ENCODE data around the gene TAPBP.

Gene TAPBP

DNA sequence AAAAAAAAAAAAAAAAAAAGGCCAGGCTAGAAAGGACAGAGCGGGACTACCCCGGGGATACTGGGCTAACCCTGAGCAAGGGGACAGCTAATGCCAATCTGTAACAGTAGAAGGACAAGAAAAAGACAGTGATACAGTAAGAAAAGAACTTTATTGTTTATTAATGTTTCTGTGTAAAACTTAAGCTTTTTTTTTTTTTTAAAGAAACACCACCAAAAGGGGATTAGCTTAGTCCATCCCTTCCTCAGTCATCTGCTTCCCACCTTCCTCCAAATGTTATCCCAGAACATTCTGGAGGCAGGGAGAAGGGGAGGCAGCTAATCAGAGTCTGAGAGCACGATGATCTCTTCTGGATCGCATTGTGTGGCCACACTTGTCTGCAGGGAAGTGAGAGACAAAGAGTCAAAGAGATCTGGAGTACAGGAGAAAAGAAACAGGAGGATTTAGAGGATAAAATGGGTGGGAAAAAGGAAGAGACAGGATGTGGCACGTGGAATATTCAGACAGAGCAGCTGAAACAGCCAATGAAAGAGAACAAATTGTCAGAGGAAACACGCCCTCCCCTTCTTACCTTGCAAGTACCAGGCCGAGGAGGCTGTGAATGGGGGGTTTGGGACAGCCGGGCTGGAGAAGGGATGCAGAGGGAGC is 4.7 kb upstream of the TAPBP start:
- no peak for DNase-seq

DNA sequence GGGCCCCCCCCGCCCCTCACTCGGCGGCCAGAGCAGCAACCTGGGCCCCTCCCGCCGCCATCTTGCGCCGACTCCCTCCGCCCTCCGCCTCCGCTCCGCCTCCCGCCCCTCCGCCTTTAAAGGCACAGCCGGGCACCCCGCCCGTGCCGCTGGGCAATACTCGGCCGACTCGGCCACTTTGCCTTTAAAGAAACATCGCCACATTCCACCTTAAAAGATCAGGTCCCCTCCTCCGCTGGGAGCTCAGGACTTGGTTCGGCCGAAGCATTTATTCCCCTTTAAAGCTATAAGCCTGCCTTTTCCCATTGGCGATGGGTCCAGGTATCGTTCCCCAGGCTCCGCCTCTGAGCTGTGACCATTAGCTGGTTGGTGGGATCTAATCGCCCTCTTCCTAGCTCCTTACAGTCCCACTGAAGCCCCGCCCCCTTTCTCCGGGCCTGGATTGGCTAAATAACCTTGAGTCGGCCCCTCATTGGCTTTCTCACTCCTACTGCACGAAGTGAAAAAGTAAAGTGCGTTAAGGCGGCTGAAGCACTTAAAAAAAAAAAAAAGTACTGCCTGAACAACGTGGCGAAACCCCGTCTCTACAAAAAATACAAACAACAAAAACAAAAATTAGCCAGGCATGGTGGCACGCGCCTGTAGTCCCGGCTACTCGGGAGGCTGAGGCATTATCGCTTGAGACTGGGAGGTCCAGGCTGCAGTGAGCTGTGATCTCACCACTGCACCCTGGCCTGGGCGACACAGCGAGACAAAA is 4.0 kb upstream of the TAPBP start, which contains the start of gene ZBTB22:
Gene ZBTB22 (minus strand): TSS at position 76 of the 757 bp plus-strand sequence. CDS start 828 bp downstream, outside the sequence.
- DNase-seq, result peak; percentile 98

DNA sequence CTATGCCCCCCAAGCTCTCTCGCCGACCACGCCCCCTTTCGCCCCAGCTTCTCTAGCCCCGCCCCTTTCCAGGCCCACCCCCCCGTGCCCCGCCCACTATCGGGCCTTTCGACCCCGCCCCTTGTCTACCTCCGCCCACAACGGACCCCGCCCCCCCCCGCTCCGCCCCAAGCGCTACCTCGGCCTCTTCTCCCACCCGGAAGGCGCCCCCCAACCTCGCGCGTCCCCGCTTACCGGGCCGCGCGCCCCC is 3.5 kb upstream of the TAPBP start:
- no peak for DNase-seq

DNA sequence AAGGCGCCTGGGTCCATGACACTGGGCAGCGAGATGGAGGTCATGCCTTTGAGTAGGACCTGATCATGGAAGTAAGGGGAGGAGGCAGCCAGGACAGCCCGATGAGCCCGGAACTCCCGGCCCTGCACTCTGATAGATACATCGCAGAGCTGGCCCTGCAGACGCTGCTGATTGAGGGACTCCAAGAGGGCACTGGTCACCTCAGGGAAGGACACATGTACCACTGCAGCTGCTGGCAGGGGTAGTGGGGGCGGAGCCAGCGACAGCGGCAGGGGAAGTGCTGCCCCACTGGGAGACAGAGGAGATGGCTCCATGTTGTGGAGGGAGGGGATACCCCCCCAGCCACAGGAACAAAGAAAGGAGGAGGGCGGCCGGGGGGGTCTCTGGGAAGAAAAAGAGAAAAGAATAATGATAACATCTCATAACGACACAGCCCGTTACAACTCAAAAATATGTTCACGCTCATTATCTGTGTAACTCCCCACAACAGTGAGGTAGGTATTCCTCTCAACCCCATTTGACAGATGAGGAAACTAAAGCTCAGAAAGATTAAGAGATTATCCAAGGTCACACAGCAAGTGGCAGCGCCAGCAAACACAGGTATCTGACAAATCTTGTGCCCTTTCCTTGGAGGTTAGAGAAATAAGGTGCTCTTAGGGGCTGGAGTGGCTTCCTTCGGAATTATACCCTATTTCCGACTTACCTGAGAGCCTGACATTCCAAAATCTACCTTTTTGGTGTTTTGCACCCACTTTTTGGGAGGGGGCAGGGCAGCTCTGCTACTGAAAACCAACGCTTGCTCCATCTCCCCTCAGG is 2.9 kb upstream of the TAPBP start:
- DNase-seq, result no peak

DNA sequence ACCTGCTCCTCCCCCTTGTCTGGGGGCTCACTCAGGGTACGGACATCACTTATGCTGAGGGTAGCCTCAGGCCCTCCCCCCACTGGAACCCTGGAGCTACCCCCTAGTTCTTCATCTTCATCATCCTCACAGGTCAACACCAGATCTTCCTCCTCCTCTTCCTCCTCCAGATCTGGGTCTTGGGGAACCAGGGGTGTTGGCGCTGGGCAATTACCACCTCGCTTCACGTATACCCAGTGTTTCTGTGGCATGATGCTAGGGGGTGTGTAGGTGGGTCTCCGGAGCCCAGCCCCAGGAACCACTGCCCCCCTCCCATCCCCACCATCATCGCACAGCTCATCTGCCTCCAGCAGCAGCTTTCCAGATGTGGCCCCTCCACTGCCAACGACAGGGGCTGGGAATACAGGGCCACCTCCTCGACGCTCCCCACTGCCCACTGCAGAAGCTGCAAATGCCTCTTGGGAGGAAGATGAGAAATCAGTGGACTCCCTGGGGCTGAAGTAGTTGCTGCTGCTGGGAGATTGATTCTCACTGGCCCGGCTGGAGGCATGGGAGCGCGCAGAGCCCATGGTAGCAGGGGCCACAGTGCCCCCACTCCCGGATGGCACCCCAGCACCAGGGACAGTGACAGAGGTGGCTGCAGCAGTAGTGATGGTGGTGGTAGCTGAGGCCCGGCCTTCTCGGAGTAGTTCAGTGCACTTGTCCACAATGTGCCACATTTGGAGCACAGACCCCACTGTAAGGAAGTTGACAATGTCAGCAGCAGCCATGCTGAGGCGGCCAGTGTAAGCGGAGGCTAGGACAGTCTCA is 2.1 kb upstream of the TAPBP start:
- no peak for DNase-seq

DNA sequence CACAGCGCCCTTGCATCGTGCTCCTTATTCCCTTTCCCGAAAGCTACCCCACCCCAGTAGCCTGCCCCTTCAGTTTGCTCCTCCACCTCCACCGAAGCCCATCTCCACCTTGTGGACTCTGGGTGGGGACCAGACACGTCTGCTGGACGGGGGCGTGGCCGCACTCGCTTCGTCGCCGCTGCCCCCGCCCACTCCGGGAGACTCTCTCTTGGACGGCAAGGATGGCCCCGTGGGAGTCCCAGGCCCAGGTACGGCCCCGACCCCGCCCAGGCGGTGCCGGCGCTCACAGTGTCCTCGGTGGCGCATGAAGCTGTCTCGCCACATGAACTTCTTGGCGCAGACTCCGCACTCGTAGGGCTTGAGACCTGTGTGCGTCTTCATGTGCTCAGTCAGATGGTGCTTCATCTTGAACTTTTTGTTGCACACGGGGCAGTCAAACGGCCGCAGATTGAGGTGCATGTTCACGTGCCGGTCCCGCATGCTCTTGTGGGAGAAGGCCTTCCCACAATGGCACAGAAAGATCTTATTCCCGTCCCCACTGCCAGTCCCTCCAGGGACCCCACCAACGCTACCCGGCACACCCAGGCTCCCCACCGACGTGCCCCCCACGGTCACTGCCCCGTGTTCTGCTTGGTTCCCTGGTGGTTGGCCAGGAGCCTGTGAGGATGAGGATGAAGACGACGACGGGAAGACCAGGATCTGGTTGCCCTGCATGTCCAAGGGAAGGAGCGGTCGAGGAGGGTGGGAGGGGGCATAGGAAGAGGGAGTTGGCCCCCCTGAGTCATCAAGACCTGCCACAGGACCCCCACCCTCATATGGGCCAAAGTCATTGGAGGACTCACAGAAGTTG is 1.3 kb upstream of the TAPBP start:
- DNase-seq, result peak; percentile 26

DNA sequence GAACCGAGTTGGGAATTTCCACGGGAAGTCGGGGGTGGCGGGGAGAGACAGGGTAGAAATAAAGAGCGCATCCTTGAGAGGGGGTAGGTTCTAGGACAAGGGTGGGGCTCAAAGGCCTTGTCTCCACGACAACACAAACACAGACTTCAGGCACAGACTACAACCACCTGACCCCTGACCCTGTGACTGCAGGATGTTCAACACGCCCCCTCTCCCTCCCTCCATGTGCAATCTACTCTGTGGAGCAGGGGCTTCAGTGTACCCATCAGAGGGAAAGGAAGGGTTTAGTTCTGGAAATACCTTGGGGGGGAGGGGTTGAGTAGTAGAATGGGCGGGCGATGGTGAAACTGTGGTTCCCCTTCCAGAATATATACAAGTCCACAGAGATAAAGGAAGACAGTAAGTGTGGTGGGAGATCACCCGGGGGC is 651 bp upstream of the TAPBP start:
- DNase-seq, result peak; percentile 68

DNA sequence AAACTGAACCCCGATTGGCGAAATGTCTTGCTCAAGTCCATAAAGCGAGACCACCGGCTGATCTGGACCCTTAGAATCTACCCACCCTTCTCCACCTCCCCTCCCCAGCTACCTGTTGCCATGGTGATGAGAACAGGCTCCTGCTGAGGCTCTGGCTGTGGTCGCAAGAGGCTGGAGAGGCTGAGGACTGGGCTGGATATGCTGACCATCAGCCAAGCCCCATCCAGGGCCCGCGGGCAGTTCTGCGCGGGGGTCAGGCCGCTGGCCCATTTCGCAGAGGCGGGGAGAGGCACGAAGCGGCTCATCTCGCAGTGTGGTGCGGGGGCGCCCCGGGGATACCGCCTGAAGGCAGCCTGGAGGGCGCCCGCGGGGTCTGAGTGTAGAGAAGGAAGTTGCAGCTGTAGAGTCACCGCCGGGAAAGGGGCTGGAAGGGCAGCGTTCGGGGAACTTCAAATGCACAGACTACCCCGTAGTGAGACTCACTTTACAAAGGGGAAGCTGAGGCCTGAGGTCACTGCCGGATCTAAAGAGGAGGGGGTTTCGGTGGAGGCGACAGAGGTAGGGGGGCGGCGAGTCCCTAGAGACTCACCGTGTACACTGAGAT is 671 bp downstream of the TAPBP start:
- DNase-seq, result peak; percentile 63

DNA sequence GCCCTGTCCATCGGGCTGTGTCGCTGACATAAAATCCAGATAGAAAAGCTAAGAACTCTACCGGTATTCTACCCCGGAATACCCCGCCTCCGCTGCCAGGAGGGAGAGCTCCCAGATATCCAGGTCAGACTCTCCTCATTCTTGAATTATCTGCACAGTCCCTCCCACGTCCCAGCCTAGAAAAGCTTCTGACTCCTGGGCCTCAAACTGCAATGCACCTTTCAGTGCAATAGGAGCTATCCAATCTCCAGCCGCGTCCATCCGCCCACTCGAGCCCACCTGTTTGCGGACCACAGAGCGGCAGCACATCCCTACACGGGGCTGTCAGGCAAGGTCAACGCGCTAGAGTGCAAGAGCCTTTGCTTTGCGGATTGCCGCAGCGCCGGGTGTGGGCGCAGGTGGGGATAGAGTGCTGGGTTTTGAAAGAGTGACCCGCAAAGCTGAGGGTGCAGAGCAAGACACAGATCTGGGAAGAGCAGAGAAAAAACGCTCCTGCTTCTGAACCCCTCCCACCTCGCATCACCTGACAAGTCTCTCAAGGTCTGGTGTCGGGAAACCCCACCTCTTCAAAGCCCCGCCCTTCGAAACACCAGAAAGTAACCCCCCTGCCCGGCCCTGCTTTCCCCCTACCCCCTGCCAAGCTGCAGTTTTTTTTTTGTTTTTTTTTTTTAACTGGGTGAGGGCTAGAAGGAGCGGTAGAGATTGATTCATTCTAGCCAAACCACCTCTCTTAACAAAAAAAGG is 1.3 kb downstream of the TAPBP start:
- DNase-seq, result peak; percentile 86

DNA sequence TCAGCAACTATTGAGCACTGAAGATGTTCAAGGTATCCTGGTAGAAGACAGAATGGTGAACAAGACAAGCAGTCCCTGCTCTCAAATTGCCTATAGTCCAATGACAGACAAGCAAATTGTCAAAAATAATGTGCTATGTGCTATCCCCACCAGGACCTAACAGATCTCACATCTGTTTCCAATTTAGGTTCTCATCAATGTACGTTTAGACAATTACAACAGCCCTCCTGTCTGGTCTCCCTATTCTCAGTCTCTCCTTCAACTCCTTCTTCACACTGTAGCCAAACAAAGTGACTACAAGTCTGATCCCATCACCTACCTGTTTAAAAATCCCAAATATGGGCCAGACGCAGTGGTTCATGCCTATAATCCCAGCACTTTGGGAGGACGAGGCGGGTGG is 7.5 kb downstream of the TAPBP start:
- DNase-seq, result no peak

DNA sequence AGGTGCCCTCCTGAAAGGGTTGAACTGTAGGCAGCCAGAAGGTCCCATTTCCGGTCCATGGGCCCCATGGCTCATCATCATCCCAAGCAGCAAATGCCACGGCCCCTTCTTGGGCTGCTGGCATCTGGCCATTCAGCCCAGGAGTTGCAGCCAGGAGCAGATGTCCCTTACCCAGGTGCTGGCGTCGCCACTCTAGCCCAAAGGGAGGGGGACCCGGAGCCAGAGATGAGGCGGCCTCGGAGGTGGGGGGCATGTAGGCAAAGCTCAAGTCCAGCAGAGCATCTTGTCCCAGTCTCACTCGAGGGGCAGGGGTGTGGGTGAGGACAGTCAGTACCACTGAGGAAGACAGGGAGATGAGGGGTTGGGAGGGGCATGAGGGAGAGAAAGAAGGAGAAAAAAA is 8.8 kb downstream of the TAPBP start:
- no peak for DNase-seq

DNA sequence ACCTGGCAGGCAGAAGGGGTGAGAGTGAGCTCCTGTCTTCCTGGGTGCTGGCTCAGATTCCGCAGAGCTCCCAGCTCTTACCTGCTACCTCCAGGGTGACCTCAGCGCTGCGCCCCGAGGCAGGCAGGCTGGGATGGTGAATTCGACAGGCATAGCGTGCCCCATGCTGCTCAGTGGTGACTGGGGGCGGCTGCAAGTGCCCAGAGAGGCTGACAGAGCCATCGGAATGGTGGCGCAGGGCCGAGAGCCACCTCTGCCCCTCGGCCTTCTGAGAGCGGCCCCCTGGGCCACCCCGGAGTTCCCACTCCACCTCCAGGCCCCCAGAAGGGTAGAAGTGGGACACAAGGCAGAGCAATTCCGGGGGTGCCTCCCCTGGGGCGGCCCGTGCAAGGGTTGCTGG is 9.7 kb downstream of the TAPBP start:
- no peak for DNase-seq

DNA sequence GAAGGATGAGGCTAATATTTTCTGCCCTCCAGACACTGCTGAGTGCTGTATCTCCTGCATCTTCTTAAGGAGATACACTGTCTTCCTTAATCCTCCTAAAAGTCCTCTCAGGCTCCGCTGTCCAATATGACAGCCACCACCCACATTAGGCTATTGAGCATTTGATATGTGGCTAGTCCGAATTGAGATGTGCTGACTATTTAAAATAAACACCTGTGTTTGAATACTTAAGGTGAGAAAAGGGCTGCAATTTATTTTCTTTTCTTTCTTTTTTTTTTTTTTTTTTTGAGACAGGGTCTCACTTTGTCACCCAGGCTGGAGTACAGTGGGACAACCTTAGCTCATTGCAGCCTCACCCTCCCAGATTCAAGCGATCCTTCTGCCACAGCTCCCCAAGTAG is 12.0 kb downstream of the TAPBP start:
- DNase-seq, result no peak

DNA sequence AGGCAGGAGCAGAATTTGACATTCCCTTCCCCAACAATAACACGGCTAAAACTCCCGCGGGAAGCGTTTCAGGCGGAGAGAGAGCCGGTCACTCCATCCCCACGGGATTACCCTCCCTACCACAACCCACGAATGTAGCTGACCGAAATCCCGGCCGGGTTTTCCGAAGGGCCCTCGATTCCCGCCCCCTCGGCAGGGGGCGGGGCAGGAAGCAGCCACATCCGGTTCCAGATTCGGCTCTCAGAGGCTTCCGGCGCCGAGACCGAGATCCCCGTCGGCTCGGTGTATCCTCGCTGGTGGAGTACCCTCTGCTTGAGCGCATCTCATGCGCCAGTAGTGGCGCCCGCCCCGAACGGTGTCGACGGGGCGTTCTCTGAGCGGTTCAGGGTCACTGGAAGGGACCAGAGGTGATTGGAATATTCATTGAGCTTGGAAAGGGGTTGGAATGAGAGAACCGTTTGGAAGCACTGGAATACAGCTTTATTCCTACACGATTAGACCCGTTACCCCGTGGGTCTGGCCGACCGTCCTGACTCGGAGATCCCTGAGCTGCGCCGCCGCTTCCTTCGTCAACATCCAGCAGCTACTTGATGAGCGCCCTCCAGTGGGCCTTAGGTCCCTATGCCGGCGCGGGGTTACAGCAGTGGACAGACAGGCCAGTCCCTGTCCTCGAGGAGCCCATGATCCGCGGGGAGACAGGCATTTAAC is 14.5 kb downstream of the TAPBP start:
- peak; percentile 96 for DNase-seq

DNA sequence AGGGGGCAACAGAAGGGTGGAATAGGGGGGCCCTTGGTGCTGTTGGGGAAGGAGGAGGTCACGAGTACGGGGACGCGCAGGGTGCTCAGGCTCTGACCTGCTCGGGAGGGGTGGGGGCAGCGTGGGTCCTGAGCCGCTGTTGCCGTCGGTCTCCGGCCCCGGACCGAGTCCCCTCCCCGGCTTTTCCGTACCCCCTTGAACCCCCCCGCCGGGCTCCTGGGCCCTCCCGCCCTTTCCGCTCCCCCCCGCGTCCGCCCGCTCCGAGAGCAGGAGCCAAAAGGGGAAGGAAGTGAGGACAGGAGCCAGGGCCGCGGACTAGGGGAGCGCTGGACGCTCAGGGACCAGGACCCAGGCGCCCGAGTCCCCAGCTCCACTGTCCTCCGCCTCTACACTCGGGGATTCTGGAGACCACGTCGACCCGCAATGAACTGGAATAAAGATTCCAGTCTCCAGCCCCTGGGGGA is 15.1 kb downstream of the TAPBP start, which contains the start of gene RGL2:
Gene RGL2 (minus strand): TSS at position 170 of the 464 bp plus-strand sequence. CDS start 332 bp downstream, outside the sequence.
- DNase-seq, result peak; percentile 58

DNA sequence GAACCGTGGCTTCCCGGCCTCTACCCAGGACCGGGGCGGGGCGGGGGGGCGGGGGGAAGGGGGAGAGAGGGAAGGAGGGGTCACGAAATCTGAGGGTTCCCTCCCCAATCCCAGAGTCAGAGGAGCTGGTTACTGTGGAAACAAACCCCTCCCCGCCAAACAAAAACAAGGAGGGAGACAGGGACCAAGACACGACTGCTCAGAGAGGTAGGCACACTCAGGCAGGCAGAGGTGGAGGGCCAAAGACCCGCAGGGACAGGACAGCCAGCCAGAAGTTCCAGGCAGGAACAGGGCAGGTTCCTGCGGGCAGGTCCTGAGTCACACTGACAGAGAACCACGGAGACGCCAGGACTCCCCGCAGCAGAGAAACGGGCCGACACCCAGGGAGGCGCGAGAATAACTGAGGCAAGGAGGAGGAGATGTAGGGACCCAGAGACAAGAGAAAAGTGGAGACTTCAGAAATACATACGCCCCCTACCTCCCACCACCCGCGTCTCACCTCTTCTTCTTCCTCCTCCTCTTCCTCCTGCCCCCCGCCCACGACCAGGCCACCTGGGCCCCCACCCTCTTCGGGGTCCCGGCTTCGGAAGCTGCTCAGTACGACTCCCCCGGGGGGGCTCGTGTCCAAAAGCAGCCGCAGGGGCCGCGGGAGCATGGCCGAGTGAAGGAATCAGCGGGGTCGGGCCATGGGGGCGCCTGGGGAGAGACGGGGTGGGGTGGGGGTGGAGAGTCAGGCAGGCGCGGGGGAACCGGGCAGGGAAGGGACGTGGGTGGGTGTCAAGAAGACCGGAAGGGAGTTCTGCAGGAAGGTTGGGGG is 15.7 kb downstream of the TAPBP start:
- DNase-seq, result peak; percentile 78

DNA sequence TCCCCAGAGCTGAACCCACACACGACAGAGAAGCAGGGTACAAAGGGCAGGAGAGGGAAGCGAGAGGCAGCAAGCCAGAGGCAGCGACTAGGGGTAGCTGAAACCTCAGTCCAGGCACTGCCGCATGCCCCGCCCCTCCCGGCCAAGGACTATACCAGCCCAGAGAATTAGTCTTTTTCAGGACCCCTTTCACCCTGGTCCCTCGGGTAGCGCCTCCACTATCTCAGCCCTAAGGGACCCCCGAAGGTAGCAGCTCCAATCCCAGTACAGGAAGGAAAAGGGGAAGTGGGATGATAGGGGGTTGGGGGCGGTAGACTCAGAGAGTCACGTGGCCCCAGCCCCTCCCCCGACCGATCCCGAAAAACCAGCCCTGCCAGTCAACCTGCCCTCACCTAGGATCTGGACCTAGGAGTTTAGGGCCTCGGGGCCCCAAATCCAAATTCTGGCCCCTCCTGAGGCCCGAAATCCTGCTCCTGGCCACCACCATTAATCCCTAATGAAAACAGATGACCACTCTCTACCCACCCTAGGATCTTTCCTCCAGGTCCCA is 16.4 kb downstream of the TAPBP start:
- no peak for DNase-seq

DNA sequence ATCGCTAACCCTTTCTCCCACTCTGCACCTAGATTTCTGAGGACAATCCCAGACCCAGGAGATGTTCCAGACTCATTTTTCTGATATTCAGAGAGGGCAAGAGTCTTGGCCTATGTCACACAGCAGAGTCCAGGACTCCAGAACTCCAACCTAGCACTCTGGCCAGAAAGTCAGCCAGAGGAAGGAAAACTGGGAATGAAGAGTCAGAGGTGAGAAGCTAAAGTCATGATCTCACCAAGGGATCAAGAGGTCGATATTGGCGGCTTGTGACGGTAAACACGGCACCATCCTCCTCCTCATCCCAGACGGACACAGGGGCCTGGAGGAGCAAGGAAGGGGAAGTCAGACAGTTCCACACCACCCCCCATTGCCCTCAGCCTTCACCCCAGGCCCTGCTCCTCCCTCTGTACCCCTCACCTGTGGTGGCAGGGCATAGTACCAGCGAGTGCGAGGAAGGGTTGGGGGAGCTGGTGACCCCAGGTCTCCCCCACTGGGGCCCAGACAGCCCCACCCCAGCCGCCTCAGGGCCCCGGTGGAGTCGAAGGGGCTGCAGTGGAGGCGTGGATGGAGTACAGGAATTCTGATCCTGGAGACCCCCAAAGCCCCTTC is 17.0 kb downstream of the TAPBP start:
- no peak for DNase-seq
